ENCODE data around the gene FXR2.

The FXR2 gene

GRCh38 chr17:7569571-7569970 lies 45.1 kb downstream of the FXR2 start:
- no peak for DNase-seq

GRCh38 chr17:7563115-7563869 lies 51.4 kb downstream of the FXR2 start:
- no peak for DNase-seq

- DNase-seq: no peak
Measured at GRCh38 chr17:7562208-7562605, 52.5 kb downstream of the FXR2 start.

- DNase-seq: peak; percentile 38 to 61
Measured at GRCh38 chr17:7561589-7562207, 53.0 kb downstream of the FXR2 start, which contains the start of gene SENP3. Gene SENP3, plus strand, starts transcription at chr17:7561919. Its CDS starts 1,158 bp downstream, at chr17:7563077.

GRCh38 chr17:7561028-7561575 lies 53.6 kb downstream of the FXR2 start:
- DNase-seq: peak; percentile 42 to 47

GRCh38 chr17:7560172-7561027 lies 54.3 kb downstream of the FXR2 start:
- no peak for DNase-seq

GRCh38 chr17:7559320-7560171 lies 55.2 kb downstream of the FXR2 start:
- no peak for DNase-seq

GRCh38 chr17:7558544-7559319 lies 56.0 kb downstream of the FXR2 start, which contains the start of gene TNFSF13:
Gene TNFSF13, plus strand, starts transcription at chr17:7558750. Its CDS starts 290 bp downstream, at chr17:7559040.
- peak; percentile 74 to 82 for DNase-seq

- peak; percentile 70 to 85 for DNase-seq
Measured at GRCh38 chr17:7557775-7558543, 56.7 kb downstream of the FXR2 start.

- no peak for DNase-seq
Measured at GRCh38 chr17:7557147-7557764, 57.4 kb downstream of the FXR2 start.

- DNase-seq: no peak
Measured at GRCh38 chr17:7556627-7557026, 58.1 kb downstream of the FXR2 start.

- DNase-seq: no peak
Measured at GRCh38 chr17:7555320-7555948, 59.3 kb downstream of the FXR2 start.

- no peak for DNase-seq
Measured at GRCh38 chr17:7553356-7553755, 61.3 kb downstream of the FXR2 start.

- peak; percentile 76 for DNase-seq
Measured at GRCh38 chr17:7552621-7553051, 62.1 kb downstream of the FXR2 start.

GRCh38 chr17:7551396-7551795 lies 63.3 kb downstream of the FXR2 start:
- no peak for DNase-seq

- no peak for DNase-seq
Measured at GRCh38 chr17:7550344-7550743, 64.4 kb downstream of the FXR2 start.

- DNase-seq: no peak
Measured at GRCh38 chr17:7549401-7550055, 65.2 kb downstream of the FXR2 start.

GRCh38 chr17:7548585-7549400 lies 65.9 kb downstream of the FXR2 start, which contains the start of gene TNFSF12:
Gene TNFSF12, plus strand, starts transcription at chr17:7549058. Its CDS starts 96 bp downstream, at chr17:7549154.
- no peak for DNase-seq

Data from AML-193 (cell line).